ENCODE results near the gene PPP2R3A. TPM values are rescaled to one million over a fixed set of nuclear protein-coding genes. Genes with fewer than 3 reads are reported as not detected.

PPP2R3A gene
- total RNA-seq, 1 donor from 2014 or later: 10.5 TPM

DNA sequence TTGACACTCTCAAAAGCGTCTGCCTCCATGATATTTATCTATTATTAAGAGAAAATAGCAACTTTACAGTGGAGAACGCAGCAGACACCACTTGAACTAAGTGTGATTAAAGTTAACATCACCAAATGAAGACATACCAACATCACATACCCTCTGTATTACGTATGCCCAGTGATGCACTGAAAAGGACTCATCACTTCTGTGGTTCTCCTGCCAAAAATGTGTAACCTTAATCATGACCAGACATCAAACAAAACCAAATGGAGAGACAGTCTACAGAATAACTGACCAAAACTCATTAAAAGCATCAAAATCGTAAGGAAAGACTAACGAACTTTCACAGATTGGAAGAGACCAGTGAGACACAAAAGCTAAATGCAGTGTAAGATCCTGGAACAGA lies 103.2 kb downstream of the PPP2R3A start:
- Histone ChIP-seq H3K4me3 (no peak overlapping the region), H3K27me3 (no peaks in the 10 kb centered on the region), H3K9me3 (no peaks in the 10 kb centered on the region), H3K4me1 (peaks cover 6 to 16% of the 10 kb centered on the region in 2 donors), H3K27ac (no peak overlapping the region), H3K36me3 (no peaks in the 10 kb centered on the region)
- intact Hi-C loops (cut with DNase I): no loop called here
- TF ChIP-seq, protein P1, sequence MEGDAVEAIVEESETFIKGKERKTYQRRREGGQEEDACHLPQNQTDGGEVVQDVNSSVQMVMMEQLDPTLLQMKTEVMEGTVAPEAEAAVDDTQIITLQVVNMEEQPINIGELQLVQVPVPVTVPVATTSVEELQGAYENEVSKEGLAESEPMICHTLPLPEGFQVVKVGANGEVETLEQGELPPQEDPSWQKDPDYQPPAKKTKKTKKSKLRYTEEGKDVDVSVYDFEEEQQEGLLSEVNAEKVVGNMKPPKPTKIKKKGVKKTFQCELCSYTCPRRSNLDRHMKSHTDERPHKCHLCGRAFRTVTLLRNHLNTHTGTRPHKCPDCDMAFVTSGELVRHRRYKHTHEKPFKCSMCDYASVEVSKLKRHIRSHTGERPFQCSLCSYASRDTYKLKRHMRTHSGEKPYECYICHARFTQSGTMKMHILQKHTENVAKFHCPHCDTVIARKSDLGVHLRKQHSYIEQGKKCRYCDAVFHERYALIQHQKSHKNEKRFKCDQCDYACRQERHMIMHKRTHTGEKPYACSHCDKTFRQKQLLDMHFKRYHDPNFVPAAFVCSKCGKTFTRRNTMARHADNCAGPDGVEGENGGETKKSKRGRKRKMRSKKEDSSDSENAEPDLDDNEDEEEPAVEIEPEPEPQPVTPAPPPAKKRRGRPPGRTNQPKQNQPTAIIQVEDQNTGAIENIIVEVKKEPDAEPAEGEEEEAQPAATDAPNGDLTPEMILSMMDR (IDR thresholded peaks at IDR 0.05): no peak
- no peak for DNase-seq (ENCODE audit: low spot score in 2 of 2)

- no peaks in the 10 kb centered on the region for H3K9me3 ChIP-seq
- H3K4me1 ChIP-seq: peaks cover 6 to 16% of the 10 kb centered on the region in 2 donors
- TF ChIP-seq, protein P1 (IDR thresholded peaks at IDR 0.05): no peak
- no peak overlapping the region for H3K4me3 ChIP-seq
- intact Hi-C loops (cut with DNase I): no loop called here
- peak overlapping the region; percentile 61 to 75 for H3K27ac ChIP-seq
- DNase-seq (ENCODE audit: low spot score in 2 of 2): no peak
- no peaks in the 10 kb centered on the region for H3K27me3 ChIP-seq
- no peaks in the 10 kb centered on the region for H3K36me3 ChIP-seq
Observed at GRCh38 chr3:136069933-136070332, 104.4 kb downstream of the PPP2R3A start.

GRCh38 chr3:136070334-136070733 lies 104.8 kb downstream of the PPP2R3A start:
- Histone ChIP-seq H3K36me3 (no peaks in the 10 kb centered on the region), H3K27ac (peak overlapping the region; percentile 61 to 75), H3K4me3 (no peak overlapping the region), H3K4me1 (peaks cover 6 to 16% of the 10 kb centered on the region in 2 donors), H3K27me3 (no peaks in the 10 kb centered on the region), H3K9me3 (no peaks in the 10 kb centered on the region)
- TF ChIP-seq, protein P1 (IDR thresholded peaks at IDR 0.05): no peak
- no peak for DNase-seq (ENCODE audit: low spot score in 2 of 2)
- intact Hi-C loops (cut with DNase I): no loop called here

GRCh38 chr3:136070953-136071949 lies 105.7 kb downstream of the PPP2R3A start:
- DNase-seq (ENCODE audit: low spot score in 2 of 2): peak in 1 of 2 donors; percentile 64
- intact Hi-C loops (cut with DNase I): no loop called here

DNA sequence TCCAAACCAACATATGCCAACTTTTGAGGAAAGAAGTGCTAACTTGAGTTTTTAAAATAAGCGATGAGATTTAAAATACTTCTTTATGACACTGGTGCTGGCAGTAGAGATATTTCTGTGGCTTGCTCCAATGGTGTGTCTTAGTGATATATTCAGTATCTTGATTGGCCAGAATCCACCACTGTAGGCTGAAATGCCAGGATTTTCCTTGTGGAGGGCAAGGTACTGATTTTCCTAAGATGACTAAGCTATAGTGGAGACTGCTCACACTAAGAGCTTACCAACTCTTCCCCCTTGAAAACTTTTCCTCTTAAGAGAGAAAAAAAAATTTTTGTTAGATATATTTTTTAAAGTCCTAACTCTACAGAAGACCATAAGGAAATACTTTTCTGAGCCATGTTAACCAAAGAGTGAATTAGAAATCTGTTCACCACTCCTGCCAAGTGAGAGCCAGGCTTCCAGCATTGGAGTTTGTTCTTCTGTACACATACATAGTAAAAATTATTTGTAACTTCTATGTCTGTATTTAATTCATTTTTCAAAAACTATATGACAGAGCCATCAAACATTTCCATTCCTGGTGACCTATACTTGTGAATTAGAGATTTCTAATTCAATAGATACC lies 109.1 kb downstream of the PPP2R3A start:
- Histone ChIP-seq H3K36me3 (no peaks in the 10 kb centered on the region), H3K27ac (no peak overlapping the region), H3K27me3 (no peaks in the 10 kb centered on the region), H3K4me3 (no peak overlapping the region), H3K4me1 (peaks cover 6 to 16% of the 10 kb centered on the region in 2 donors), H3K9me3 (no peaks in the 10 kb centered on the region)
- DNase-seq (ENCODE audit: low spot score in 2 of 2): no peak
- intact Hi-C loops (cut with DNase I): loop anchor here (1.0 to 5.0 kb wide), 3 partner anchors 118 to 940 kb away; no protein-coding TSS in a partner anchor
- TF ChIP-seq, protein P1 (IDR thresholded peaks at IDR 0.05): no peak

More at GRCh38 chr3:136070953-136071949, 105.7 kb downstream of the PPP2R3A start:
- Histone ChIP-seq H3K36me3 (no peaks in the 10 kb centered on the region), H3K9me3 (no peaks in the 10 kb centered on the region), H3K4me3 (no peak overlapping the region), H3K27me3 (no peaks in the 10 kb centered on the region), H3K27ac (peak overlapping the region; percentile 61 to 75), H3K4me1 (peaks cover 6 to 16% of the 10 kb centered on the region in 2 donors)
- TF ChIP-seq, protein P1 (IDR thresholded peaks at IDR 0.05): peak in 1 of 3 experiments; percentile 27
